Measurements from ENCODE around the gene CCSER2.

DNA sequence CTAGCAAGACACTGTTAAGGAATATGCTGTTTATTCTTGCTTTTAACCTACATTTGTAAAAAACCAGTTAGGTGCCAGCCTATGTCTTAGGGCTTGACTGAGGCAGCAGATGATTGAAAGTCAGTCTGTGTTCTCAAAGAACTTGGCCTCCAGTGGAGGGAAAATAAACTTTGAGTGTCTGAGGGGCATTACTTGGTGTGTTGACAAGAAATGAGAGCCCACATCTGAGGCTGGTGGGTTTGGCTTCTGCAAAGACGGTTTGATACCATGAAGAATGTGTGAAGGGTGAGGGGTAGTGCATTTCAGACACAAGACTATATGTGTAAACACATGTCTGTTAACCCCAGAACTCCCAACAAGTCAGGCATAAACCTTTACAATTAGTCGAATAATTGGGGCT lies 28.5 kb downstream of the CCSER2 start:
- TF ChIP-seq CTCF (IDR thresholded peaks at IDR 0.05) (no peak), POLR2A (IDR thresholded peaks at IDR 0.05) (no peak)

Measured in adrenal gland (tissue), 5 donors.